BLaER1 treated with 17β-estradiol and CSF1 and Interleukin-3, amounts not matched to agents 10 nM and 100 nM (cell line): ENCODE measurements around the gene LRRN2.

Experiments used
- H3K27ac ChIP-seq, 11 experiments: shearing (Covaris generic); formaldehyde crosslinking; 2 replicates each; pipeline ENCODE4 v1.8.1; 2022
- H3K27me3 ChIP-seq, 11 experiments: shearing (Covaris generic); formaldehyde crosslinking; 2 replicates each; pipeline ENCODE4 v1.8.1; 2022
- H3K36me3 ChIP-seq, 11 experiments: shearing (Covaris generic); formaldehyde crosslinking; 2 replicates each; pipeline ENCODE4 v1.8.1; 2022
- H3K4me1 ChIP-seq, 10 experiments: shearing (Covaris generic); formaldehyde crosslinking; 2 replicates each; pipeline ENCODE4 v1.8.1; 2022
- H3K4me2 ChIP-seq, 11 experiments: shearing (Covaris generic); formaldehyde crosslinking; 2 replicates each; pipeline ENCODE4 v1.8.1; 2022
- H3K4me3 ChIP-seq, 10 experiments: shearing (Covaris generic); formaldehyde crosslinking; 2 replicates each; pipeline ENCODE4 v1.8.1; 2022
- H3K9ac ChIP-seq, 11 experiments: shearing (Covaris generic); formaldehyde crosslinking; 2 replicates each; pipeline ENCODE4 v1.8.1; 2022
- H3K9me3 ChIP-seq, 11 experiments: shearing (Covaris generic); formaldehyde crosslinking; replicated peaks in 1 of 11; 2 replicates each; pipeline ENCODE4 v1.8.1; 2022
- H4K20me1 ChIP-seq, 11 experiments: shearing (Covaris generic); formaldehyde crosslinking; 2 replicates each; pipeline ENCODE4 v1.8.1; 2022
- Cebpa-rat ChIP-seq, 11 experiments: shearing (Covaris generic); IDR thresholded peaks; 2 replicates each; pipeline ENCODE4 v1.8.1; 2022

The LRRN2 gene

GRCh38 chr1:204628868-204629267, 56.7 kb downstream of the LRRN2 start:
- H4K20me1 ChIP-seq: peaks cover 0 to 37% (median 3%) of the 10 kb centered on the region in 11 experiments; a peak in 11 of 22 replicates
- TF ChIP-seq Cebpa-rat (IDR thresholded peaks at IDR 0.05): no peak

GRCh38 chr1:204627436-204627835, 58.1 kb downstream of the LRRN2 start:
- Histone ChIP-seq H3K36me3 (peaks cover 0 to 47% (median 31%) of the 10 kb centered on the region in 11 experiments; a peak in 16 of 22 replicates), H3K4me1 (peaks cover 24 to 52% (median 43%) of the 10 kb centered on the region in 10 experiments), H3K27me3 (no peaks in the 10 kb centered on the region), H3K9me3 (peaks cover 14 to 23% (median 20%) of the 10 kb centered on the region in 11 experiments), H3K27ac (no peak overlapping the region), H3K4me2 (peak overlapping the region in 1 of 11 experiments; percentile 44; a peak in 1 of 22 replicates), H4K20me1 (peaks cover 0 to 47% (median 17%) of the 10 kb centered on the region in 11 experiments; a peak in 15 of 22 replicates), H3K9ac (no peak overlapping the region), H3K4me3 (no peak overlapping the region)
- no peak for TF ChIP-seq Cebpa-rat (IDR thresholded peaks at IDR 0.05)

More at GRCh38 chr1:204628868-204629267, 56.7 kb downstream of the LRRN2 start:
- Histone ChIP-seq H3K9me3 (peaks cover 14 to 27% (median 20%) of the 10 kb centered on the region in 11 experiments), H3K9ac (no peak overlapping the region), H3K4me2 (no peak overlapping the region), H3K36me3 (peaks cover 0 to 53% (median 31%) of the 10 kb centered on the region in 11 experiments; a peak in 16 of 22 replicates), H3K4me3 (no peak overlapping the region), H3K27me3 (no peaks in the 10 kb centered on the region), H3K27ac (no peak overlapping the region), H3K4me1 (peaks cover 9 to 41% (median 29%) of the 10 kb centered on the region in 10 experiments; a peak in 19 of 20 replicates)

GRCh38 chr1:204626381-204626780, 59.2 kb downstream of the LRRN2 start:
- peaks cover 14 to 23% (median 20%) of the 10 kb centered on the region in 11 experiments for H3K9me3 ChIP-seq
- H3K9ac ChIP-seq: no peak overlapping the region
- H4K20me1 ChIP-seq: peaks cover 0 to 58% (median 26%) of the 10 kb centered on the region in 11 experiments; a peak in 17 of 22 replicates
- H3K36me3 ChIP-seq: peaks cover 0 to 40% (median 25%) of the 10 kb centered on the region in 11 experiments; a peak in 15 of 22 replicates
- H3K4me3 ChIP-seq: no peak overlapping the region
- peaks cover 30 to 61% (median 53%) of the 10 kb centered on the region in 10 experiments for H3K4me1 ChIP-seq
- H3K27ac ChIP-seq: no peak overlapping the region
- peak overlapping the region; percentile 7 to 46 (median 29); a peak in 17 of 22 replicates for H3K4me2 ChIP-seq
- no peak for TF ChIP-seq Cebpa-rat (IDR thresholded peaks at IDR 0.05)
- H3K27me3 ChIP-seq: no peaks in the 10 kb centered on the region

GRCh38 chr1:204624631-204625216, 60.8 kb downstream of the LRRN2 start:
- peaks cover 0 to 40% (median 22%) of the 10 kb centered on the region in 11 experiments; a peak in 15 of 22 replicates for H3K36me3 ChIP-seq
- peak overlapping the region in 1 of 11 experiments; percentile 35; a peak in 1 of 22 replicates for H3K9ac ChIP-seq
- H3K4me2 ChIP-seq: peak overlapping the region in 8 of 11 experiments; percentile 11 to 70 (median 61); a peak in 14 of 22 replicates
- H3K4me1 ChIP-seq: peaks cover 30 to 61% (median 54%) of the 10 kb centered on the region in 10 experiments
- peaks cover 7 to 11% (median 10%) of the 10 kb centered on the region in 11 experiments for H3K9me3 ChIP-seq
- TF ChIP-seq Cebpa-rat (IDR thresholded peaks at IDR 0.05): no peak
- H3K4me3 ChIP-seq: no peak overlapping the region
- H3K27ac ChIP-seq: no peak overlapping the region
- H4K20me1 ChIP-seq: peaks cover 0 to 71% (median 31%) of the 10 kb centered on the region in 11 experiments; a peak in 17 of 22 replicates
- H3K27me3 ChIP-seq: no peaks in the 10 kb centered on the region

GRCh38 chr1:204623894-204624361, 61.6 kb downstream of the LRRN2 start:
- Histone ChIP-seq H3K9ac (peak overlapping the region in 2 of 11 experiments; percentile 35 to 44; a peak in 1 of 22 replicates), H3K36me3 (peaks cover 0 to 40% (median 22%) of the 10 kb centered on the region in 11 experiments; a peak in 15 of 22 replicates), H4K20me1 (peaks cover 0 to 79% (median 31%) of the 10 kb centered on the region in 11 experiments; a peak in 17 of 22 replicates), H3K4me3 (no peak overlapping the region), H3K9me3 (peaks cover 0 to 3% (median 2%) of the 10 kb centered on the region in 11 experiments; a peak in 10 of 22 replicates), H3K4me2 (peak overlapping the region; percentile 21 to 70 (median 61); a peak in 19 of 22 replicates), H3K27ac (no peak overlapping the region), H3K27me3 (no peaks in the 10 kb centered on the region), H3K4me1 (peaks cover 30 to 61% (median 54%) of the 10 kb centered on the region in 10 experiments)
- no peak for TF ChIP-seq Cebpa-rat (IDR thresholded peaks at IDR 0.05)

- TF ChIP-seq Cebpa-rat (IDR thresholded peaks at IDR 0.05): no peak
- no peak overlapping the region for H3K9ac ChIP-seq
- H4K20me1 ChIP-seq: peaks cover 0 to 84% (median 31%) of the 10 kb centered on the region in 11 experiments; a peak in 17 of 22 replicates
- H3K27ac ChIP-seq: no peak overlapping the region
- peaks cover 0 to 40% (median 23%) of the 10 kb centered on the region in 11 experiments; a peak in 14 of 22 replicates for H3K36me3 ChIP-seq
- no peak overlapping the region for H3K4me3 ChIP-seq
- H3K4me2 ChIP-seq: peak overlapping the region; percentile 21 to 70 (median 61); a peak in 18 of 22 replicates
- H3K27me3 ChIP-seq: no peaks in the 10 kb centered on the region
- no peaks in the 10 kb centered on the region for H3K9me3 ChIP-seq
- H3K4me1 ChIP-seq: peaks cover 30 to 61% (median 54%) of the 10 kb centered on the region in 10 experiments
These were observed 62.1 kb downstream of the LRRN2 start for GRCh38 chr1:204623365-204623893.

- Histone ChIP-seq H3K27me3 (no peaks in the 10 kb centered on the region), H3K4me1 (peaks cover 30 to 58% (median 54%) of the 10 kb centered on the region in 10 experiments), H3K36me3 (peaks cover 0 to 43% (median 33%) of the 10 kb centered on the region in 11 experiments; a peak in 15 of 22 replicates), H4K20me1 (peaks cover 0 to 86% (median 36%) of the 10 kb centered on the region in 11 experiments; a peak in 17 of 22 replicates), H3K4me3 (no peak overlapping the region), H3K27ac (no peak overlapping the region), H3K4me2 (peak overlapping the region; percentile 4 to 69 (median 60); a peak in 20 of 22 replicates), H3K9ac (peak overlapping the region in 1 of 11 experiments; percentile 24; a peak in 1 of 22 replicates), H3K9me3 (no peaks in the 10 kb centered on the region)
- TF ChIP-seq Cebpa-rat (IDR thresholded peaks at IDR 0.05): no peak
These were observed 63.5 kb downstream of the LRRN2 start for GRCh38 chr1:204621996-204622395.

- Histone ChIP-seq H3K27me3 (no peaks in the 10 kb centered on the region), H3K4me3 (no peak overlapping the region), H3K4me1 (peaks cover 28 to 53% (median 49%) of the 10 kb centered on the region in 10 experiments), H3K9me3 (no peaks in the 10 kb centered on the region), H4K20me1 (peaks cover 0 to 83% (median 36%) of the 10 kb centered on the region in 11 experiments; a peak in 17 of 22 replicates), H3K9ac (no peak overlapping the region), H3K36me3 (peaks cover 0 to 48% (median 35%) of the 10 kb centered on the region in 11 experiments; a peak in 15 of 22 replicates), H3K4me2 (peak overlapping the region in 5 of 11 experiments; percentile 38 to 69 (median 63); a peak in 6 of 22 replicates), H3K27ac (no peak overlapping the region)
- TF ChIP-seq Cebpa-rat (IDR thresholded peaks at IDR 0.05): no peak
These were observed 64.1 kb downstream of the LRRN2 start for GRCh38 chr1:204621396-204621795.
